NCI-H1092 (cell line): Measurements from ENCODE around the gene PCBD1.

Source experiments
- DNase-seq: peaks from one replicate; lab custom pipeline; 2025; lab: John Stamatoyannopoulos, UW

The PCBD1 gene

DNA sequence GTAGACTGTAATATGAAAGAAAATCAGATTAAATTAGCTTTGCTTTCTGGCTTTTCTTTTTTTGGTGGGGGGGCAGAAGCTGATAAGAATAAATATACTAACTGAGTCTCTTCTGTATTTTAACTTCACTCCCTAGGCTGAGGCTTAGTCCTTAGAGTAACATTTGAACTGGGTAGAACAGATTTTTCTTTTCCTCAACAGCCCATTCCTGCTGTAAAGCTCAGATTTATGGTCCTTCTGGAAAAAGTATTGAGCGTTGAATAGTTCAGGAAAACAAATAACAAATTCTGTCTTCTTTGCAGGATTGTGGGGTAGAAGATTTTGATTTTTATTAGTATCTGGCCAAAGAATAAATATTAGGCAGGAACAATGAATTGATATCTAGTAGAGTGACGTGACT is 54.8 kb downstream of the PCBD1 start:
- DNase-seq, result no peak
